ENCODE results near the gene NOL3.

DNA sequence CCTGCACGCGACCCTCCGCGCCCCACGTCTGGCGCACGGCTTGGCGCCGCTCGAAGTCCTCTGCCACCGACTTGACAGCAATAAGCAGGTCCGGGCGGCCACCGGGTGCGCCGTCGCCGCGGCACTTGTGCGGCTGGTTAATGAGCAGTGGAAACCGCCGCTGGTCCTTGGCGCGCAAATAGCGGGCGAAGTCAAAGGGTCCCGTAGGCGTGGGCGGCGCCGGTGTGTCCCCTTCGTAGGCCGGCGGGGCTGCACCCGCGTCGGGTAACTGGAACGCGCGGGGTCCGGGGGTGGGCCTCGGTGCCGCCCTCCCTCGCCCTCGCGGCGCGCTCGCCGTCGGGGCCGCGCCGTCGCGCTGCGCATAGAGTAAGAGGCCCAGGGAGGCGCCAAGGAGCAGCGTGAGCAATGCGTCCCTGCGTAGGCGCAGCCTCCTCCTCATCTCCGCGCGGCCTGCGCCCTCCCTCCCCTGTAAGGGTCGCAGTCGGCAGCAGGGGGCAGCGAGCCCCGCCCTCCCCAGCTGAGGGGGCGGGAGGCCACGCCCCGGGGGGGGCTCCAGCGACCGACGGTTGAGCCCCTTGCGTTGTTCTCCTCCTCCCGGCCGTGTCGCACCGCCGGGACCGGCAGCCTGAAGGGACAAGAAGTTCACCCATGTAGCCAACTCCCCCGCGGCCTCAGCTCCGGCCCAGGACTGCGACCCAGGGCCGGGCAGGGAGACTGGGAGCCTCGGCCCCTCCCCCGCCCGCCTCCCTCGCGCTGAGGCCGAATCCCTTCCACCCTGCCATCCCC is 20.1 kb upstream of the NOL3 start:
- TF ChIP-seq, protein P1, sequence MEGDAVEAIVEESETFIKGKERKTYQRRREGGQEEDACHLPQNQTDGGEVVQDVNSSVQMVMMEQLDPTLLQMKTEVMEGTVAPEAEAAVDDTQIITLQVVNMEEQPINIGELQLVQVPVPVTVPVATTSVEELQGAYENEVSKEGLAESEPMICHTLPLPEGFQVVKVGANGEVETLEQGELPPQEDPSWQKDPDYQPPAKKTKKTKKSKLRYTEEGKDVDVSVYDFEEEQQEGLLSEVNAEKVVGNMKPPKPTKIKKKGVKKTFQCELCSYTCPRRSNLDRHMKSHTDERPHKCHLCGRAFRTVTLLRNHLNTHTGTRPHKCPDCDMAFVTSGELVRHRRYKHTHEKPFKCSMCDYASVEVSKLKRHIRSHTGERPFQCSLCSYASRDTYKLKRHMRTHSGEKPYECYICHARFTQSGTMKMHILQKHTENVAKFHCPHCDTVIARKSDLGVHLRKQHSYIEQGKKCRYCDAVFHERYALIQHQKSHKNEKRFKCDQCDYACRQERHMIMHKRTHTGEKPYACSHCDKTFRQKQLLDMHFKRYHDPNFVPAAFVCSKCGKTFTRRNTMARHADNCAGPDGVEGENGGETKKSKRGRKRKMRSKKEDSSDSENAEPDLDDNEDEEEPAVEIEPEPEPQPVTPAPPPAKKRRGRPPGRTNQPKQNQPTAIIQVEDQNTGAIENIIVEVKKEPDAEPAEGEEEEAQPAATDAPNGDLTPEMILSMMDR (IDR thresholded peaks at IDR 0.05): no peak
- no peak for TF ChIP-seq POLR2AphosphoS5 (IDR thresholded peaks at IDR 0.05; ENCODE audit: insufficient read depth in 1 of 2, low read depth in 1 of 2)
